HG02610 (cell line): ENCODE results near the gene LMO7.

Experiments used
- ATAC-seq: cut with Tn5 transposase; IDR thresholded peaks from one replicate; pipeline ENCODE4 v1.9.1; 2021; ENCODE audit warnings: mild to moderate bottlenecking, moderate library complexity; ENCODE audit not compliant: unreplicated experiment

The LMO7 gene

GRCh38 chr13:75797239-75797638, 161.1 kb downstream of the LMO7 start:
- no peak for ATAC-seq

DNA sequence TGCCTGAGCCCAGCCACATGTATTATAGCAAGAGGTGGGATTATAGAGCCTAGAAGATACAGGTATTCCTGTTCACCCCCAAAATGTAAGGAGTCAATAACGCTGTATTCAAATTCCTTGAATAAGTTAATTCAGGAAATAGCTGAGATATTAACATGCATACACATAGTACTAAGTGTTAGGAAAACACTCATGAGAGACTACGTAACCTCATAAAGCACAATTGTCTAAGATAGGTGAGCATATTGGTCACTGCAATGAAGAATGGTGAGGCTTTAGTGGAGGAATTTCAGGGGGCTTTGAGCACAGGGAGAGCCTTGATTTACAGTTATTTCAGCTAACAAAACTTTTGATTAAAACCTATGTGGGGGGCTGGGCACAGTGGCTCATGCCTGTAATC, 161.6 kb downstream of the LMO7 start:
- no peak for ATAC-seq

GRCh38 chr13:75798353-75799255, 162.5 kb downstream of the LMO7 start:
- ATAC-seq = no peak

- no peak for ATAC-seq
Observed at GRCh38 chr13:75800545-75800944, 164.4 kb downstream of the LMO7 start.

DNA sequence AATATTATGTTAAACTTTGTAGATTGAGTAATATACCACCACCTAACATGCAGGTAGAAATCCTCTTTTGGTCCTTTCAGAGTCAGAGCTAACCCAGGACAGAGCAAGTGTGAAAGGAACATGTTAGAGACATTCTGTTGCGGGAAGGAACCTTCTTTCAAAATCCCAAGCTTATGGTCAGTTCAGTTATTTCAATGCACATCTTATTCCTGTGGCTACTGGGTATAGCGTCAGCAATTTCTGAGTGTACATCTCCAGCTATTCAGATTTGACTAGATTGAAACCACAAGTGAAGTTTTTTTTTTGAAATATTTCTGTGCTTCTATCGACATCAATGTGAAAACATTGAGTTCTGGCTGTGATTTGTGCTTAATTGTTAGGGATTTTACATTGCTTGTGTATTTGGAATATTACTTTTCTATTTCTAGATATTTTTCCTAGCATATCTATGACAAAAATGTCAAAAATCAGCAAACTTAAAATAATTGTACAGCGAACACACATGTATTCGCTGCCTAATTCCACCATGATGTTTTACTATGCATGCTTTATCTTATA, 165.3 kb downstream of the LMO7 start:
- no peak for ATAC-seq

GRCh38 chr13:75802161-75802560, 166.0 kb downstream of the LMO7 start:
- ATAC-seq = no peak

- peak; percentile 54 for ATAC-seq
Observed at GRCh38 chr13:75803164-75803611, 167.1 kb downstream of the LMO7 start.

- no peak for ATAC-seq
Observed at GRCh38 chr13:75804054-75804453, 167.9 kb downstream of the LMO7 start.

GRCh38 chr13:75804605-75805004, 168.5 kb downstream of the LMO7 start:
- no peak for ATAC-seq

- no peak for ATAC-seq
Observed at GRCh38 chr13:75806117-75806516, 170.0 kb downstream of the LMO7 start.

- no peak for ATAC-seq
Observed at GRCh38 chr13:75811361-75811760, 175.2 kb downstream of the LMO7 start.

DNA sequence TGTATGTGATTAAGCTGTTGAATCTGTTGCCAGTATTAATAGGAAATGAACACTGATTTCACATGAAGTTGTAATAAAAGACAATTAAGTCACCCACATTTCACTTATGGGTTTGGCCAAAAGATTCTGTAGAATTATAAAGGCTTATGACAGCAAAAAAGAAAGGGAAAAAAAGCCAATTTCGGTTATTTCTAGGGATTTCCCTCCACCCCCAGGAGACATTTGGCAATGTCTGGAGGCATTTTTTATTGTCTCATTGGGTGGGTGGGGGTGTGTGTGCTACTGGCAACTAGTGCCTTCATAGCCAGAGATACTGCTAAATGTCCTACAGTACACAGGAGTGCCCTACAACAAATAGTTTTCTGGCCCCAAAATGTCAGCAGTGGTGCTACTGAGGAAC, 175.7 kb downstream of the LMO7 start:
- ATAC-seq = no peak

GRCh38 chr13:75812751-75813181, 176.6 kb downstream of the LMO7 start:
- ATAC-seq = no peak

DNA sequence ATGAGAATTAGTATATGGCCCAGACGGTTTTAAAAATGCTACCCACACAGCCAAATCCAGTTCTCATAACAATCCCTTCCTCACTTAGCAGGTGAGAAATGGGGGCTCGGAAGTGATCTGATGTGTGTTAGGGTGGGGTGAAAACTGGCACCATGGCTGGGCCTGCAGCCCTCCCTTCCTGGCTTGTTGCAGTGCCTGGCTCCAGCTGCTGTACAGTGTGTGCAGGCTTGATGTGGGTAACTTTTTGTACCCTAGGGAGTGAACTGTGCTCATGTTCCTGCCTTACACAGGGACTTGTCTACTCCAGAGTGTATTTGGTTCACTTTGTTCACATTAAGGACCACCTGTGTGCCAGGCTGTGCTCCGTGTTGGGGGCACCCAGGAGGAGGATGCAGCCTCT, 177.2 kb downstream of the LMO7 start:
- ATAC-seq = no peak

- no peak for ATAC-seq
Observed at GRCh38 chr13:75818179-75818967, 182.2 kb downstream of the LMO7 start.

- ATAC-seq = no peak
Observed at GRCh38 chr13:75818968-75819225, 182.8 kb downstream of the LMO7 start.

DNA sequence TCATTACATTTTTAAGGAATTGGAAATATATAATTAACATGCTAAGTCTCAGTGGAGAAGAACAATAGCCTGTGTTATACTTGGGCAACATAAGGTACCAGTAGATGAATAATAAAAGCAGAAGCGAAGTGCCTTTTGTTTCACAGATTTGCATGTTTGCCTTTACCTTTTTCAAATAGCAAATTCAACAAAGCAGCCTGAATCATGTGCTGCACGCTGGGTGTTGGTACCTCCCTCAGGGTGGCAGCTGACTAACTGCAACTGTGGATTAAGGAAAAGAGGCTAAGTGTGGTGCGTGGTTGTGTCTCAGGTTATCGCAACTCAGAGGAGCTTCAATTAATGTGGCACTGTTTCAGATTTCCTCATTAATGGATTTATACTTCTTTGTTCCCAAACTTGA, 189.0 kb downstream of the LMO7 start:
- ATAC-seq = no peak

DNA sequence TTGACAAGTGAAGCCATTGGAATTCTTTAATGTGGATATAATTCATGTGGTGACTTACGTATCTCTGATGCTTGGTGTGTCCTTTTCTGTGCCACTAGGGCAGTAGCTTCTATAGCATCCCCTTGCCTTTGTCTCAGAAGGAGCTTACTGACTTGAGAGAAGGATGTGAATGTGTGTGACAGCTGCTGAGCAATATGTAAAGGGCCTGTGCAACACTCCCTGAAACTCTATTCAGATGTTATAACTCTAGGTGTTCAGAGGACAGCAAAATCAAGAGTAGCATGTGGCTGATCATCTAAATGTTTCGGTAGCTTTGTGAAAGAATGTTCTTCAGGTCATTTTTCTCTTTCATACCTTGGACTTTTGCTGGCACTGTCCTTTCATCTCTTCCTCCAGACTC, 189.5 kb downstream of the LMO7 start:
- peak; percentile 96 for ATAC-seq

DNA sequence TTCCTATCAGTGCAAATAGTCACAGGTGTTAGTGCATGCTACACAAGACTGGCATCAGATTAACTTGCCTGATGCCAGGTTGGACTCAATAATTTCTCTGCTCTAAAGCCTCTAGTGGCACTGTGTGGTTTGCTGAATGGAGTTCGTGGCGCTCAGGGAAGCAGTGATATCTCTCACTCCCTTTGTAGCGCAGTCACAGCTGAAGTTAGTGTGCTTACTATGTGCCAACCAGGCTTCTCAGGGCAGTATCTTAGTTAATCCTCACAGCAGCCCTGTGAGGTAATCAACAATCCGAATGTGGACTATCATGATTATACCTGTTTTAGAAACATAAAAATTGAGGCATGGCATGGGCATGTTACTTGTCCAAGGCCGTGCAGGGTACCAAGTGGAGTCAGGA, 190.3 kb downstream of the LMO7 start:
- no peak for ATAC-seq

DNA sequence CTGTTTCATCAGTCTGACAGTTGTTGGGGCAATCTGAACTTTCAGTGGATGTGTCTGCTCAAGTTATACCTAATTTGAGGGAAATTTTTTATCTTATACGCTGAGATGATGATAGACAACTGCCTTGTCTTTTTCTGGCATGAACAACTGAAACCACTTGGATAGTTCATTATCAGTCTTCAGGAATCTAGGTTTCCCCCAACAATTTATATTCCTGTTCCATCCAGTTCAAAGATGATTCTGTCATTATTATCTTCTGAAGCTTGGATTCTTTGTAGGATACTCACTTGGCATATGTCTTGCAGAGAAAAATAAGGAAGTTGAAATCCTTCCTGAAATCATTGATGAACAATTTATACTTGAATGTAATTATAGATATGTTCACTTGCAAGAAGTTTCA, 193.7 kb downstream of the LMO7 start:
- no peak for ATAC-seq

GRCh38 chr13:75830842-75831241, 194.7 kb downstream of the LMO7 start:
- no peak for ATAC-seq

GRCh38 chr13:75831389-75831788, 195.3 kb downstream of the LMO7 start:
- no peak for ATAC-seq
